Activated T-helper 9 cell treated with anti-CD3 and anti-CD28 coated beads, Interleukin-2, amount 50 U/mL, for 16 hours (primary cell): ENCODE results near the gene TLR5.
"Not testable (repeated sequence)": the region's sequence is repeated elsewhere in the genome, so short reads cannot be mapped to it uniquely, and the experiment has no call there.

Experiments
- DNase-seq: peaks from one replicate; pipeline ENCODE4 v3.0.0-alpha.2; 2020; ENCODE audit warnings: low read depth

The TLR5 gene, protein sequence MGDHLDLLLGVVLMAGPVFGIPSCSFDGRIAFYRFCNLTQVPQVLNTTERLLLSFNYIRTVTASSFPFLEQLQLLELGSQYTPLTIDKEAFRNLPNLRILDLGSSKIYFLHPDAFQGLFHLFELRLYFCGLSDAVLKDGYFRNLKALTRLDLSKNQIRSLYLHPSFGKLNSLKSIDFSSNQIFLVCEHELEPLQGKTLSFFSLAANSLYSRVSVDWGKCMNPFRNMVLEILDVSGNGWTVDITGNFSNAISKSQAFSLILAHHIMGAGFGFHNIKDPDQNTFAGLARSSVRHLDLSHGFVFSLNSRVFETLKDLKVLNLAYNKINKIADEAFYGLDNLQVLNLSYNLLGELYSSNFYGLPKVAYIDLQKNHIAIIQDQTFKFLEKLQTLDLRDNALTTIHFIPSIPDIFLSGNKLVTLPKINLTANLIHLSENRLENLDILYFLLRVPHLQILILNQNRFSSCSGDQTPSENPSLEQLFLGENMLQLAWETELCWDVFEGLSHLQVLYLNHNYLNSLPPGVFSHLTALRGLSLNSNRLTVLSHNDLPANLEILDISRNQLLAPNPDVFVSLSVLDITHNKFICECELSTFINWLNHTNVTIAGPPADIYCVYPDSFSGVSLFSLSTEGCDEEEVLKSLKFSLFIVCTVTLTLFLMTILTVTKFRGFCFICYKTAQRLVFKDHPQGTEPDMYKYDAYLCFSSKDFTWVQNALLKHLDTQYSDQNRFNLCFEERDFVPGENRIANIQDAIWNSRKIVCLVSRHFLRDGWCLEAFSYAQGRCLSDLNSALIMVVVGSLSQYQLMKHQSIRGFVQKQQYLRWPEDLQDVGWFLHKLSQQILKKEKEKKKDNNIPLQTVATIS

DNA sequence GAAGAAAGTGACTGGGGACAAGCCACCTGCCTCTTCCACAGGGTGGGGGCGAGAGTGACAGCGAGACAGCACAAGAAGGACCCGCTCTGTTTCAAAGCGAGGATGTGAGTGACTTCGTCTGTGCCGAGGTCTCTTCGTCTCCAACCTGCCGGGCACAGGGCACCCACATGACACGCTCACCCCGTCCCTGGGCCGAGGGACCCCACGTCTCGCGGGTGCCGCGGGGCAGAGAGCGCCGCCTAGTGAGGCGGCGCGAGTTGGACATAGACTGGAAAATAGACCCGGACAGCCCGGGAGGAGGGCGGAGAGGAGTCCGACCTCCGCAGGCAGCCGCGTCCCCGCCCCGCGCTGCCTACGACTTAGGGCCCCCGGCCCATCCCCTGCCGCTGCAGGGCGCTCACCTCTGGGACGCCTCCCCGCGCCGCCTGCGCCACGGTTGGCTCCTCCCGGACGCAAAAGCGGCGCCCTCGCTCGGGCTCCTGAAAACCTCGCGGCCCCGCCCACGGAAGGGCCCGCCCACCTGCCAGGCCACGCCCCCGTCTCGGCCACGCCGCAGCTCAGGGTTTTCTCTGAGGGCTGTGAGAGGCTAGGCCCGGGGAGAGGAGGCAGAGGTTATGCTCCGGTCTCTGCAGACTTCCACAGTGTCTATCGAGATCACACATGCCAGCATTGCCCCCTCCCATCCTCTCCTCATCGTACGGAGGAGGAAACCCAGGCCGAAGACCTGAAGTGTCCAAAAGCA lies at the start of gene TLR5:
Gene TLR5 (minus strand): TSS at position 454 of the 742 bp plus-strand sequence. CDS start 30,217 bp downstream, outside the sequence.
- peak; percentile 82 for DNase-seq

DNA sequence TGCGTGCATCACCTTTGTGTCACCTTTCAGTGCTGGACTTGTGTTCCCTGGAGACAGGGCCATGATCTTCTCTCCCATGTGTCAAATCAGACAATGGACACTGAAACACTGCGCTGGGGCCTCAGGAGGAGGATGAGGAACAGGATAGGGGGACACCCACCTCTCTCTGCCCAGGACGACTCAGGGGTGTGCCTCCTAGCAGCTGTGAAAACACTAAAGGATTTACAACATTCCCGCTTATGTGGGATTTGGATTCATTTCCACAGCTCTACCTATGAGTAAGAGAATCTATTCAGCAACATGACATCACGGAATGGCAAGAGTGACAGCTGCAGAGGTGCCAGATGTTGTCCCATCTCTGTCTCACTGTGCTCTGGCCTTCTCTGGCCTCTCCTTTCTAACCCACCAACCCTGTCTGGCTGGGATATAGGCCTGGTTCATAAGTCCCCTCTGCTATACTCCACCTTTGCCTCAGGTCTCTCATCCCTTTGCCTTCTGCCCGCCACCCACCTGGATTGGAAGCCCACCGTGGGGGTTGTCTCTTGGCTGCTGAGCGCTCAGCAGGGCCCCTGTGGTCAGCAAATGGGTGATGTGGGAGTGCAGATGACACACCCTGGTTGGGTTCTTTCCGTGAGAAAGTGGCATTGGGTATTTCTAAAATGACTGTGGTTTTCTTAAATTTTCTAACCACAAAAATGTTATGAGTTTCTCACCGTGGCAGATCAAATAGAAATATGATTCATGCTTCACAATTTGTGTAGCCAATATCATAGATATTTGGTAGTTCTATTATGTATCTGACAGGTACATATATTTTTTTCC lies 47.1 kb upstream of the TLR5 start:
- peak; percentile 22 for DNase-seq

DNA sequence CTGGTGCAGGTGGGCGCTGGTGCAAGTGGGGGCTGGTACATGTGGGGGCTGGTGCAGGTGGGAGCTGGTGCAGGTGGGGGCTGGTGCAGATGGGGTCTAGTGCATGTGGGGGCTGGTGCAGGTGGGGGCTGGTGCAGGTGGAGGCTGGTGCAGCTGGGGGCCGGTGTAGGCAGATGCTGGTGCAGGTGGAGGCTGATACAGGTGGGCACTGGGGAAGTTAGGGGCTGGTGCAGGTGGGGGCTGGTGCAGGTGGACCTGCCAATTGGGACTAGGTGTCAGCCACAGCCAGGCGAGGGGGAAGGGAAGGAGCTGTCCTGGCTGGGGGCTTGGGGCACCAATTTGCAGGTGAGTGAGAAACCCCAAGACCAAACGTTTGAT lies 46.5 kb upstream of the TLR5 start:
- DNase-seq = no peak

DNA sequence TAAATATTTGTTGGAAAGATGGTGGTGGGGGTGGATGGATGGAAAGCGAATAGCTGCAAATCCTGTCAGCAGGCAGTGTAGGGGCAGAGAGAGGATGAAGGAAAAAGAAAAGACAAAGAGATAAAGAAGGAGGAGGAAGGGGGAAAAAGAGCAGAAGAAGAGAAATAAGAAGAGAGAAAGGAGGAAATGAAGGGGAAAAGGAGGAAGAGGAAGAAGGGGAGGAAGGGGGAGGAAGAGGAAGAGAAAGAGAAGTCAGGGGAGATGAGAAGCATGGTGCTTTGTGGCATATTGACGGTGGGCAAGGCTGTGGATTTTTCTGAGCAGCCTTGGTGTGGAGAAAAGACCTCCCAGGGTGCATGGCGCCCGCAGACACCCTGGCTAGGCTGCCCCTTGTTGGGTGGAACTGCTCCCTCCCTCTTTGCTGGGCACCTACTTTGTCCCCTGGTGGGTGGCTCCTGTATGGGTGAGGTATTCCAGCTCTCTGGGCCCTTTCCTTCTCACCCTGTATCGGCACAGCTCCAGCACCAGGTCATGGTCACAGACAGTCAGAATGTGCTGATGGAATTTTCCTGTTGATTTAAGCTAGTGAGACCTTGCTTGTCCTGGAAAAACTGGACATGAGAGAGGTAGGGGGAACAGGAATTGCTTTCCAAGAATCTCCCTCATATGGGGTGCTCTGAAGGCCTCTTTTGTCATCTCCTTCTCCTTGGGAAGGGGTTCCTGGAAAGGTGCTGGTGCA lies 45.7 kb upstream of the TLR5 start:
- DNase-seq = no peak

DNA sequence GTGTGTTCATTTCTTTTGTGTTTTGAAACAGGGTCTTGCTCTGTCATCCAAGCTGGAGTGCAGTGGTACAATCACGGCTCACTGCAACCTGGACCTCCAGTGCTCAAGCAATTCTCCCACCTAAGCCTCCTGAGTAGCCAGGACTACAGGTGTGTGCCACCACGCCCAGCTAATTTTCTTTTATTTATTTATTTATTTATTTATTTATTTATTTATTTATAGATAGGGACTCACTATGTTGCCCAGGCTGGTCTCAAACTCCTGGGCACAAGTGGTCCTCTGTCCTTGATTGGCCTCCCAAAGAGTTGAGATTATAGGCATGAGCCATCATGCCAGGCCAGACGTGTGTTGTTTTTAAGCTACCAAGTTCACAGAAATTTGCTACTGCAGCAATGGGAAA lies 43.8 kb upstream of the TLR5 start:
- no peak for DNase-seq

DNA sequence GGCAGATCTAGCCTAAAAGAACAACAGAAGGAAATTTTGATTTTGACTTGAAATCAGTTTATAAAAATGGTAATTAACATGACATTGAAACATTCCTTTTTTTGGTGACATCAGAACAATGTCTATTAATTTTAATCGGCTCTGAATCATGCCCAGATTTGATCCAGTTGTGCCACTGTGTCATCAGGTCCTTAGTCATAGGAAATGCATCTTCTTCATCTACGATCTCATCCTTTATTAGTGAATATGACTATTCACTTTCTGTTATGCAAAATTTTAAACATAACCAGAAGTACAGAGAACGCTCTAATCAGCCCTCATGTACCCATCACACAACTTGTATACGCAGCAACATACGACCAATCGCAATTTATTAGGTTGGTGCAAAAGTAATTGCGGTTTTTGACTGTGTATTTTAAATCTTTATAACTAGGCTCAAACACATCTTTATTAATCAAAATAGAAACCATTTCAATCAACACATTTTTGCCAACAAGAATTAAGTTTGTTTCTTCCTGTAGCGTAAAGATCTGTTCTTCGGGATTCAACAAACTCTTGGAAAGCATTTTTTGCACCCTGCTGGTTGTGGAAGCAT lies 40.3 kb upstream of the TLR5 start:
- no peak for DNase-seq

DNA sequence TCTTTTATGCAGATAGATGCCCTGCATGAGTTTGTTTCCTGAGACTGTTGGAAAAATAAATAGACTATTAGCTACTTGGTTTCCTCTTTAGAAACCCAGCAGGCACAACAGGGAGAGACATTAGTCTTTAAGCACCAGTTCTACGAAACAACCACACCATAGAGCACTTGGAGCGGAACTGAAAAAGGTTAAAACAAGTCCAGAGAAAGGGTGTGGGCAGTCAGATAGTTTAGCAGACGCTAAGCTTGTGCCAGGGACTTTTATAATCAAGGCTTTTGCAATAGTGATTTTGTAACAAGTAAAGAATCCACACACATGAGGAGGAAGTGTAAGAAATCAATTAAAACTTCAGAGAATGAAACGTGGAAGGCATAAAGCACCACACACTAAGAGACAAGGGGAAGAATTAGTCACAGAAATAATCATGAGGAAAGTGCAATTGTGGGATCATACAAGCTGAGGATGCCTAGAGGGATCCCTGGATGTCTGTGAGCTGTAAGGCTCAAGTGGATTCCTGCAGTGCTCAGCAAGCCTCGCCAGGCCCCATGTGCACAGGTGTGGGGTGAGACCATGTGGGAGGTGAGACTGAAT lies 37.8 kb upstream of the TLR5 start:
- no peak for DNase-seq

DNA sequence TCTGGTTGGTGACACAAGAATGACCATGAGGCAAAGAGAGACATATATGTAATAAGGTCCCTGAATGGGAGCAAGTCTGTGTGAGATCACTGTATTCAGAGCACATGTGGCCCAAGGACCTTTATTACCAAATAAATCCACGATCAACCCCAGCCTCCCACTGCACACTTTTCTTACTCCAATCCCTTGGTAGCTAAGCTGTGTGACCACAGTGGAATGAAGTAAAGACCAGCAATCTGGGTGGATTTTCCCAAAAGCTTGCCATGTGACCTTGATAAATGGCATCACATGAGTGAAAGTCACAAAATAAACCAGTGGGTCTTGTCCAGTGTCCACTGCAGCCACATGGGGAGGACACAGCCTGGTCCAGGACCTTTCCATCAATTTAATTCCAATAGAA lies 36.7 kb upstream of the TLR5 start:
- DNase-seq = no peak

DNA sequence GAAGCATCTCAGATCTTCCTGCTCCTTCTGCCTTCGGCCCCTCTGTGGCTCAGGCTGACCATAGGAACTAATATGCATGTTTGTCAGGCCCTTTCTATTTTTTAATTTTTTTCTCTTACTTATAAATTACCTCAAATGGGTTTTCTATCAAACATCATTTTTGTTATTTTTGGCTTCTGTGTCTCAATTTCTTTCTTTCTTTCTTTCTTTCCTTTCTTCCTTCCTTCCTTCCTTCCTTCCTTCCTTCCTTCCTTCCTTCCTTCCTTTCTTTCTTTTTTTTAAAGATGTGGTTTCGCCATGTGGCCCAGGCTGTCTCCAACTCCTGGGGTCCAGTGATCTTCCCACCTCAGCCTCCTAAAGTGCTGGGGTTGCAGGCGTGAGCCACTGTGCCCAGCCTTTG lies 36.2 kb upstream of the TLR5 start:
- no peak for DNase-seq

DNA sequence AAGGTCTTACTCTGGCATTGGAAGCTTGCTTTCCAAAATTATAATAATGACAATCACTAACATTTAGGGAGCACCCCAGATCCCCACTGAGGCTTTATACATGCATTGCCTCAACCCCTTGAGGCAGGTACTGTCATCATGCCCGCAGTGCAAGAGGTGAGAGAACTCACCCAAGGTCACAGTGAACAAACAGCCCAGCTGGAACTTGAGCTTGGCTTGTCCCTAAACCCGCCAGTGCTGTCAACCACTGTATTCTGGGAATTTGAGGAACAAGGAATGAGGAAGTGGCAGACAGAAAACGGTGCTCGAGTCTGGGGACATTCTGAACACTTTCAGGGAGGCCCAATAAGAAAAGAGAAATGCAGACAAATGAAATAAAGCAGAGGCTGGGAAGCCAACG lies 34.6 kb upstream of the TLR5 start:
- no peak for DNase-seq

DNA sequence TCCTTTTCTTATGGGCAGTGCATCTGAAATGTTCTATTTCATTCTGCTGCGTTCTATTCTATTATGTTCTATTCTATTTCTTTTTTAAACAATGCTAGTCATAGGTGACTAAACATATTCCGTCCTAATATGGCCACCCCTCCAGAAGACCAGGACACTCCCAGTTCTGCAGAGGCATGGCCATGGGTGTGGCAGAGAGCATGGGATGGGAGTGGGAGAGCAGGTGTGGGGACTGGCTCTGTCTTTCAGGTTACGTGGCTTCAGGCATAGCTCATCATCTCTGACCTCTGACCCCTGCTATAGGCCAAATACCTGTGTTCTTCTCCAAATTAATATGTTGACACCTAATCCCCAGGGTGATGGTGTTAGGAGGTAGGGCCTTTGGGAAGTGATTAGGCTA lies 33.4 kb upstream of the TLR5 start:
- no peak for DNase-seq

DNA sequence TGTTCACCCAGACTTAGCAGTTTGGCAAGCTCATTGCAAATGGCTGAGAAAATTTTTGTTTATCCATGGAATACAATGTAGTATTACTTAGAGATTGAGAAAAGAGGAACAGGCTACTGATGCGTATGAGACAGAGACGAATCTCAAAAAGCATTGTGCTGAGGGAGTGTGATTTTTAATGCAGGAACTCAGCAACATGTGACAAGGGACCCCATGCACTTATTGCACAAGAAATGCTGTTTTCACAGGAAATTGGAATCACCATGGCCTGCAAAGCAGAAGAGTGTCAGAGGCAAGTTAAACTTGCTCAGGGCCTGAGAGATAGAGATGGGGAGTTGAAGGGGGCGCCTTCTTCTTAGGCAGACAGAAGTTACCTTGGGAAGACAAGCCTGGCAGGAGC lies 32.6 kb upstream of the TLR5 start:
- no peak for DNase-seq

DNA sequence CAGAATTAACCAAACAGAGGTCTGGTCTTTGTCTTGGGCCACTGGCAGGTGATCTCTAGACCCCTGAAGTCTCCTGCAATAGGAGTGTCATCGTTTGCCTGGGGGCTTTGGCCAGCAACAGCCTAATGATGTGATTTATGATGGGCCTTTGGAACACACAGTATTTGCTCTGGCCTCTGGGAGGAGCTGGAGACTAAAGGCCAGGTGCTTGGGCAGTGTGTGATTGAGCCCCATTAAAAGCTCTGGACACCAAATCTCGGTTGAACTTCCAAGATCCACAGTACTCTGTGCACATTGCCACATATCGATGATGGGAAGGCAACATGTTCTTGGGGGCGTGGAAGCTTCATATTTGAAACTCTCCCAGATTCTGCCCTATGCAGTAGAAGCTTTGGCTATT lies 32.0 kb upstream of the TLR5 start:
- no peak for DNase-seq

DNA sequence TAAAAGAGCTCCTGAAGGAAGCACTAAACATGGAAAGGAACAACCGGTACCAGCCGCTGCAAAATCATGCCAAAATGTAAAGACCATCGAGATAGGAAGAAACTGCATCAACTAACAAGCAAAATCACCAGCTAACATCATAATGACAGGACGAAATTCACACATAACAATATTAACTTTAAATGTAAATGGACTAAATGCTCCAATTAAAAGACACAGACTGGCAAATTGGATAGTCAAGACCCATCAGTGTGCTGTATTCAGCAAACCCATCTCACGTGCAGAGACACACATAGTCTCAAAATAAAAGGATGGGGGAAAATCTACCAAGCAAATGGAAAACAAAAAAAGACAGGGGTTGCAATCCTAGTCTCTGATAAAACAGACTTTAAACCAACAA lies 26.4 kb upstream of the TLR5 start:
- not testable (repeated sequence) for DNase-seq

DNA sequence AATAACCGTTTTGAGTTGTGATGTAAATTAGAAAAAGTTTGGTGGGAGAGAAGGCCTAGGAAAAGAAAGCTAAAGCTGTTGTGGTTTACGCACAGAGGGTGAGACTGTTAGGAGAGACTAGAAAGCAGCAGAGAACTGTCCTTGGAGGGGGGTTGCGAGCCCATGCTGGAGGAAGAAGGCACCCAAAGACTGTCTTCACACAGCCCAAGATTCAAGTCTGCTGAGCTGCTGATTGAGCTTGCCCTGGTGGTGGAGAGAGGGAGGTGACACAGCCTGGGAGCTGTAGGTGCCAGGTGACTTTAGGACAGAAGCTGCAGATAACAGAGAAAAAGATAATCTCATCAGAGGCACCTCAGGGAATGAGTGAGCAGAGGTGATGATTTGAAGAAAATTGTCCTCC lies 18.3 kb upstream of the TLR5 start:
- DNase-seq = no peak

DNA sequence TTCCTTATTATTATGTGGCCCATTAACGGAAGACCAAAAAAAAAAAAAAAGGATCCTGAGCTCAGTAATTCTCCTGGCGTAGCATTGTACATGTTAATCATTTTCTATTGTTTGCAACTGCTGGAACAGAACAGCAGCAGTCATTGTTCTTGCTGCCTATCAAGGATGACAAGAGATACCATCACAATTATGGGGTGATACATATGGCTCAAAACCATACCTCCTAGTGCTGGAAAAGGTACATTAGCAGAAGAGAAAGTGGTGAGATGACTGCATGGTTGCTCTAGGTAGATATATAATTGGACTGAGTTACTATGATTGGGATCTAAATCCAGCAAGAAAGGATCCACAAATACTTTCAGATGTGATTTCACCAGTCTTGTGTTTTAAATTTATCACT lies 13.3 kb upstream of the TLR5 start:
- DNase-seq = no peak

DNA sequence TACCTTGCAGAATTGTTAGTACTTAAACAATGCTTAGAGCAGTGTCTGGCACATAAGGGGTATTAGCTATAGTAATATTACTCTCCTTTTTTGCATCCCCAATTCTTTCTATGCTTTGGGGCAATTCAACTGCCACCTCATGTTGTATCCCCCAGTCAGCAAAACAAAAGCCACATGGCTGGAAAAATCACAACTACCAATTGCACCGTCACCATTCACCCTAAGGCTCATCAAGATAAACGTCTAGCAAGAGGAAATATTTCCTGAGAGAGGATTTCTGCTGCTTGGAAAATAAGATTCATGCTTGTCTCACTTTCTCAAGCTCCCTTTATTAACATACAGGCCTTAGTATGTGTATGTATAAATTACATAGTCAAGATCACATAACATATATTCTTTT lies 12.1 kb upstream of the TLR5 start:
- DNase-seq = no peak

DNA sequence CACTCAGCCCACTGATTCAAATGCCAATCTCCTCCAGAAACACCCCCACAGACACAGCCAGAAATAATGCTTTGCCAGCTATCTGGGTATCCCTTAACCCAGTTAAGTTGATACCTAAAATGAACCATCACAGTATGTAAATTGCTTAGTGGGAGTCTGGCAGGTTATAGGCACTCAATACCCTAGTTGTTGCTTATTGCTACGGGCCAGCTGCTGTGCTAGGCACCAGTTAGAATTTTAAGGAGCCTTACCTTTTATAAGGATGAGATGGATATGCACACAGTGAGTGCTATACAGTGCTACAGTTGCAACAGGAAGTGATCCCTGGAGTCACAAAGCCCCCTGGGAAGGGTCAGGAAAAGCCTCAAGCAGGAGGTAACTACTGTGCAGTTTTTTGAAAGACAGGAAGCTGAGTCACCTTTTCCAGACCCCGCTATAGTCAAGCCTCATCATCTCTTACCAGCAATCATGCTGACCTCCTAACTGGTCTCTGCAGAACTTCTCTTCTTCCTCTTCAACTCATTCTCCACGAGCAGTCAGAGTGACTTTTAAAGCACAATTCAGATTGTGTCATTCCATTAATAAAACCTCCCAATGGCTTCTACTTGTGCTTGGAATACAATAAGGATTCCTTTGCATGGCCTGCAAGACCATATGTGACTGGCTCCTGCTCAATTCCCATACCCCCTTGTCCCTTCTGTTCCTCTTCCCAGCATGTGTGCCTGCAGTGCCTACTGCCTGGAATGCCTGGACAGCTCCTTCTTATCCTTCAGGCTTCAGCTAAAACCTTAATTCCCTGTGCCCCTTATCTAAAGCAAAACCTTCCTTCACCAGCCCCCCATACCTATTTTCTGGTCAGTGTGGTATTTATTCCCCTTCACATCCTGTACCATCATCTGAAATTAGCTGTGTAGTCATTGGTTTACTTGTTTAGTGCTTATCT lies 10.4 kb upstream of the TLR5 start:
- no peak for DNase-seq

DNA sequence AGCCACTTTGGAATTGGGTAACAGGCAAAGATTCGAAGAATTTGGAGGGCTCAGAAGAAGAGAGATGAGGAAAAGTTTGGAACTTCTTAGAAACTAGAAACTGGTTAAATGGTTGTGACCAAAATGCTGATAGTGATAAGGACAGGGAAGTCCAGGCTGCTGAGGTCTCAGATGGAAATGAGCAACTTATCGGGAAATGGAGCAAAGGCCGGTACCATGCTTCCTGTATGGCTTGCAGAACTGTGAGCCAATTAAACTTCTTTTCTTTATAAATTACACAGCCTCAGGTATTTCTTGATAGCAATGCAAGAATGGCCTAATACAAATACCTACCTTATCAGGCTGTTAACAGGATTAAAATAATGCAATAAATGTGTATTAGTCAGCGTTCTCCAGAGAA lies 9.4 kb upstream of the TLR5 start:
- no peak for DNase-seq
